ENCODE results near the gene MINDY3. TPM values are rescaled to one million over a fixed set of nuclear protein-coding genes. Genes with fewer than 3 reads are reported as not detected.

MINDY3 gene
- total RNA-seq, 1 experiment from 2014 or later: 14.9 TPM

GRCh38 chr10:15797346-15797745, 63.0 kb downstream of the MINDY3 start:
- no CpG with 5 or more reads among the region's 2 CpGs for WGBS (ENCODE audit: extremely low coverage, insufficient read length, low lambda C conversion rate)

More at GRCh38 chr10:15797346-15797745, 63.0 kb downstream of the MINDY3 start:
- H4K8ac ChIP-seq (replicated peaks; ENCODE audit: insufficient read length, low read depth, low read length): no peak overlapping the region
- H3K79me1 ChIP-seq (ENCODE audit: insufficient read depth, low read depth, low read length, poor library complexity, severe bottlenecking): no peaks in the 10 kb centered on the region
- no peaks in the 10 kb centered on the region for H3K36me3 Mint-ChIP-seq (ENCODE audit: insufficient read depth in 1 of 3, low read depth in 3 of 3)
- no peak overlapping the region for H2BK15ac ChIP-seq (ENCODE audit: low read depth, low read length)
- no peak overlapping the region for H2BK20ac ChIP-seq (ENCODE audit: low read depth, low read length, poor library complexity, severe bottlenecking)
- no peaks in the 10 kb centered on the region for H3K4me1 ChIP-seq (ENCODE audit: insufficient read depth, low read length)
- no peak overlapping the region for H2BK12ac ChIP-seq (ENCODE audit: insufficient read length, low read depth, low read length)
- TF ChIP-seq CTCF (conservative IDR thresholded peaks at IDR 0.05): no peak
- H3K27ac ChIP-seq (ENCODE audit: insufficient read length, low read depth, low read length): no peak overlapping the region
- no peak for DNase-seq
- no peak overlapping the region for H3K4ac ChIP-seq (ENCODE audit: low read depth, low read length)
- H3T11ph ChIP-seq (ENCODE audit: low read length): no peak overlapping the region
- H3K27me3 ChIP-seq (ENCODE audit: insufficient read depth, low read length): no peaks in the 10 kb centered on the region
- H4K5ac ChIP-seq (ENCODE audit: insufficient read length, low read depth, low read length): no peak overlapping the region
- no peaks in the 10 kb centered on the region for H3K79me2 ChIP-seq (ENCODE audit: insufficient read depth, low read length)
- no peaks in the 10 kb centered on the region; a peak in 1 of 5 replicates for H3K9me3 Mint-ChIP-seq
- no peaks in the 10 kb centered on the region for H3K9me3 ChIP-seq (ENCODE audit: control insufficient read depth, low read depth, low read length)
- no peak overlapping the region for H3K23ac ChIP-seq (ENCODE audit: insufficient read length, low read depth, low read length)
- no peaks in the 10 kb centered on the region for H4K20me1 ChIP-seq (ENCODE audit: control insufficient read depth, insufficient read depth, insufficient read length)
- H3K27ac Mint-ChIP-seq: no peak overlapping the region
- no peak overlapping the region for H3K18ac ChIP-seq (ENCODE audit: insufficient read length, low read depth, low read length)
- no peak overlapping the region for H3K4me3 Mint-ChIP-seq
- H2AK5ac ChIP-seq (ENCODE audit: insufficient read length, low read length): no peak overlapping the region
- H4K91ac ChIP-seq (ENCODE audit: insufficient read length, low read depth, low read length): no peak overlapping the region
- no peaks in the 10 kb centered on the region for H3K23me2 ChIP-seq (ENCODE audit: insufficient read length, low read depth, low read length, poor library complexity, severe bottlenecking)
- no peak overlapping the region for H2BK5ac ChIP-seq (ENCODE audit: insufficient read length, low read length)
- no peak overlapping the region for H2AFZ ChIP-seq (ENCODE audit: low read length)
- H3K9ac ChIP-seq (ENCODE audit: extremely low read depth, insufficient read length, low read length): no peak overlapping the region
- no peak overlapping the region for H3K14ac ChIP-seq (ENCODE audit: insufficient read depth, low read length)
- H2BK120ac ChIP-seq (ENCODE audit: low read depth, low read length, poor library complexity, severe bottlenecking): no peak overlapping the region
- H3K56ac ChIP-seq (ENCODE audit: insufficient read length, low read depth, low read length): no peak overlapping the region
- H3K4me2 ChIP-seq (ENCODE audit: insufficient read depth, insufficient read length, low read length): no peak overlapping the region
- H3K27me3 Mint-ChIP-seq (ENCODE audit: low read depth): no peaks in the 10 kb centered on the region
- H3K4me1 Mint-ChIP-seq: peaks cover 3% of the 10 kb centered on the region in 2 experiments; a peak in 3 of 4 replicates
